ENCODE results near the gene PCDH10.

- TF ChIP-seq EP300 (IDR thresholded peaks at IDR 0.05; ENCODE audit: borderline replicate concordance) (no peak), ZBTB7A (IDR thresholded peaks at IDR 0.05; ENCODE audit: low read depth) (no peak), TCF12 (IDR thresholded peaks at IDR 0.05; ENCODE audit: low read depth) (no peak), TAF1 (IDR thresholded peaks at IDR 0.05; ENCODE audit: low read depth) (no peak), RAD21 (IDR thresholded peaks at IDR 0.05; ENCODE audit: low read depth) (no peak), REST (IDR thresholded peaks at IDR 0.05; ENCODE audit: low read depth) (no peak), MAX (IDR thresholded peaks at IDR 0.05) (no peak), CEBPB (IDR thresholded peaks at IDR 0.05) (no peak), FOXM1 (IDR thresholded peaks at IDR 0.05; ENCODE audit: borderline replicate concordance, low read depth) (no peak), USF1 (IDR thresholded peaks at IDR 0.05) (no peak), NFIC (IDR thresholded peaks at IDR 0.05) (no peak)
These were observed 3.3 kb downstream of the PCDH10 start for GRCh38 chr4:133152330-133152821.

All from Ishikawa (cell line).